ENCODE data around the gene TMEM9B.

- TF ChIP-seq POLR2A (IDR thresholded peaks at IDR 0.05; ENCODE audit: low read length): no peak
- no peak for TF ChIP-seq GATA1 (IDR thresholded peaks at IDR 0.05; ENCODE audit: low read depth, low read length)
These were observed 44.4 kb upstream of the TMEM9B start for GRCh38 chr11:9008661-9009060.

Measured in erythroblast (primary cell).